Caco-2 (cell line): Measurements from ENCODE around the gene IDUA. TPM values are rescaled to one million over a fixed set of nuclear protein-coding genes. Genes with fewer than 3 reads are reported as not detected.

ENCODE experiments used
- BruUV-seq: library from RNA; stranded (reverse); fragments of 400-500 nt; replicated peaks from 2 replicates; lab custom pipeline; 2021; lab: Mats Ljungman, UMichigan
- CTCF ChIA-PET: fragments of 300-600 bp; sonication (Branson Sonifier 250); formaldehyde crosslinking; loops from one replicate; lab custom pipeline; 2022; ENCODE audit warnings: antibody characterized with exemption; lab: Charles Lee
- POLR2A ChIA-PET: fragments of 300-600 bp; sonication (Branson Sonifier 250); formaldehyde crosslinking; loops from one replicate; lab custom pipeline; 2022; ENCODE audit warnings: antibody characterized with exemption; lab: Charles Lee
- DNase-seq, 2 experiments: peaks; one replicate each; pipeline versions ENCODE4 v3.0.0 to v3.0.0-alpha.2; 2020 to 2022
- H3K27me3 ChIP-seq: replicated peaks from 2 replicates; pipeline ENCODE4 v1.6.0; 2011; ENCODE audit warnings: low read length; ENCODE audit not compliant: control insufficient read depth, insufficient read depth
- H3K36me3 ChIP-seq: 2 replicates; pipeline ENCODE4 v1.5.1; 2011; ENCODE audit warnings: low read length; ENCODE audit not compliant: control insufficient read depth, insufficient read depth
- H3K4me1 ChIP-seq: fragments of 250-450 bp; sonication (Bioruptor Pico); 2 replicates; pipeline ENCODE4 v1.5.1; 2020; ENCODE audit warnings: mild to moderate bottlenecking
- H3K4me3 ChIP-seq: 2 replicates; pipeline ENCODE4 v1.5.1; 2011; ENCODE audit warnings: low read depth, mild to moderate bottlenecking, control low read depth, low read length
- H3K9me3 ChIP-seq: fragments of 250-450 bp; sonication (Bioruptor Pico); 2 replicates; pipeline ENCODE4 v1.5.1; 2020; ENCODE audit warnings: mild to moderate bottlenecking, moderate library complexity
- H3K27ac Mint-ChIP-seq: one replicate; pipeline ENCODE4 v1.8.0; 2022; ENCODE audit warnings: mixed read lengths; ENCODE audit not compliant: unreplicated experiment
- H3K27me3 Mint-ChIP-seq: one replicate; pipeline ENCODE4 v1.8.0; 2022; ENCODE audit warnings: mixed read lengths; ENCODE audit not compliant: insufficient read depth, unreplicated experiment
- H3K36me3 Mint-ChIP-seq: one replicate; pipeline ENCODE4 v1.8.0; 2022; ENCODE audit warnings: mild to moderate bottlenecking, mixed read lengths; ENCODE audit not compliant: insufficient read depth, unreplicated experiment
- H3K4me1 Mint-ChIP-seq: one replicate; pipeline ENCODE4 v1.8.0; 2022; ENCODE audit warnings: low read depth, mixed read lengths; ENCODE audit not compliant: unreplicated experiment
- H3K4me3 Mint-ChIP-seq: one replicate; pipeline ENCODE4 v1.8.0; 2022; ENCODE audit warnings: mild to moderate bottlenecking, moderate library complexity, mixed read lengths; ENCODE audit not compliant: unreplicated experiment
- H3K9me3 Mint-ChIP-seq: one replicate; pipeline ENCODE4 v1.8.0; 2022; ENCODE audit warnings: mixed read lengths; ENCODE audit not compliant: unreplicated experiment
- CTCF ChIP-seq, 2 experiments: fragments of 200-600 bp in 1 of 2; IDR thresholded peaks; 1 replicate in 1 of 2; 2 replicates in 1 of 2; pipeline versions ENCODE4 v1.5.1 to v1.8.0; 2011 to 2022; ENCODE audit warnings: antibody characterized with exemption in 1 of 2, control low read depth in 1 of 2, inconsistent platforms in 1 of 2, low read depth in 1 of 2, low read length in 1 of 2, mild to moderate bottlenecking in 1 of 2, moderate library complexity in 1 of 2; ENCODE audit not compliant: insufficient read depth in 1 of 2, severe bottlenecking in 1 of 2, unreplicated experiment in 1 of 2
- intact Hi-C: fragments of 100-400 bp; cut with micrococcal nuclease; formaldehyde crosslinking; loops from one replicate; pipeline ENCODE4 v1.10.0; 2022; ENCODE audit not compliant: unreplicated experiment
- total RNA-seq: library from RNA; stranded (reverse); gene quantifications from 2 replicates; pipeline ENCODE4 v1.2.3, GENCODE V29; 2022

The IDUA gene
- total RNA-seq, 1 experiment from 2014 or later, result 26.9 TPM

- H3K9me3 ChIP-seq, result no peaks in the 10 kb centered on the region
- Mint-ChIP-seq H3K4me3 (no peak overlapping the region), H3K27me3 (no peaks in the 10 kb centered on the region), H3K4me1 (no peaks in the 10 kb centered on the region), H3K36me3 (peaks cover 8% of the 10 kb centered on the region), H3K27ac (no peak overlapping the region), H3K9me3 (no peaks in the 10 kb centered on the region)
- CTCF ChIA-PET, result no interaction called here
- H3K36me3 ChIP-seq, result no peaks in the 10 kb centered on the region
- no peak for DNase-seq
- intact Hi-C loops, result no loop called here
- H3K4me3 ChIP-seq, result no peak overlapping the region
- BruUV-seq, result no TSS peak
- peaks cover 6% of the 10 kb centered on the region; the same call in 1 of the 2 replicates for H3K4me1 ChIP-seq
- H3K27me3 ChIP-seq, result no peaks in the 10 kb centered on the region
- no peak for TF ChIP-seq CTCF (IDR thresholded peaks at IDR 0.05; ENCODE audit: insufficient read depth in 1 of 2, low read depth in 1 of 2, low read length in 1 of 2, severe bottlenecking in 1 of 2, unreplicated experiment in 1 of 2)
- POLR2A ChIA-PET, result no interaction called here
Observed at GRCh38 chr4:968621-969394, 18.0 kb upstream of the IDUA start.

- Histone ChIP-seq H3K4me3 (no peak overlapping the region), H3K36me3 (no peaks in the 10 kb centered on the region), H3K9me3 (no peaks in the 10 kb centered on the region; the same call in 1 of the 2 replicates), H3K27me3 (no peaks in the 10 kb centered on the region), H3K4me1 (peaks cover 6% of the 10 kb centered on the region; the same call in 1 of the 2 replicates)
- ChIA-PET CTCF (no interaction called here), POLR2A (interaction anchor here (0.5 kb wide), 1 partner anchor 304 kb away, joined by 11 read pairs; no protein-coding TSS in a partner anchor)
- DNase-seq, result no peak
- Mint-ChIP-seq H3K27me3 (no peaks in the 10 kb centered on the region), H3K27ac (no peak overlapping the region), H3K4me3 (no peak overlapping the region), H3K4me1 (no peaks in the 10 kb centered on the region), H3K36me3 (peaks cover 8% of the 10 kb centered on the region), H3K9me3 (no peaks in the 10 kb centered on the region)
- TF ChIP-seq CTCF (IDR thresholded peaks at IDR 0.05; ENCODE audit: insufficient read depth in 1 of 2, low read depth in 1 of 2, low read length in 1 of 2, severe bottlenecking in 1 of 2, unreplicated experiment in 1 of 2), result no peak
- BruUV-seq, result TSS peak; percentile 21
- intact Hi-C loops, result loop anchor here (5.0 kb wide), 1 partner anchor 38 kb away; the partner anchor contains the start of genes GAK and TMEM175
Observed at GRCh38 chr4:970046-970745, 16.6 kb upstream of the IDUA start.

GRCh38 chr4:970854-971520, 15.9 kb upstream of the IDUA start:
- H3K36me3 Mint-ChIP-seq, result peaks cover 11% of the 10 kb centered on the region
- ChIA-PET CTCF (no interaction called here), POLR2A (no interaction called here)
- no TSS peak for BruUV-seq
- H3K9me3 Mint-ChIP-seq, result no peaks in the 10 kb centered on the region
- TF ChIP-seq CTCF (IDR thresholded peaks at IDR 0.05; ENCODE audit: insufficient read depth in 1 of 2, low read depth in 1 of 2, low read length in 1 of 2, severe bottlenecking in 1 of 2, unreplicated experiment in 1 of 2), result no peak
- intact Hi-C loops, result loop anchor here (5.0 kb wide), 1 partner anchor 39 kb away; the partner anchor contains the start of genes GAK and TMEM175
- Histone ChIP-seq H3K4me3 (no peak overlapping the region), H3K36me3 (no peaks in the 10 kb centered on the region), H3K4me1 (peaks cover 6% of the 10 kb centered on the region; the same call in 1 of the 2 replicates), H3K27me3 (no peaks in the 10 kb centered on the region), H3K9me3 (no peaks in the 10 kb centered on the region; the same call in 1 of the 2 replicates)
- no peak overlapping the region for H3K4me3 Mint-ChIP-seq
- DNase-seq, result no peak
- H3K27me3 Mint-ChIP-seq, result no peaks in the 10 kb centered on the region
- H3K4me1 Mint-ChIP-seq, result no peaks in the 10 kb centered on the region
- H3K27ac Mint-ChIP-seq, result no peak overlapping the region
